Measurements from ENCODE around the gene RIC1.

The RIC1 gene

GRCh38 chr9:5786370-5787127, 157.6 kb downstream of the RIC1 start:
- Histone ChIP-seq H3K4me1 (ENCODE audit: low read depth, poor library complexity, severe bottlenecking) (no peaks in the 10 kb centered on the region), H3K9ac (no peak overlapping the region), H3K27me3 (ENCODE audit: insufficient read depth, low read depth) (no peaks in the 10 kb centered on the region), H3K27ac (no peak overlapping the region), H3K4me3 (IDR thresholded peaks at IDR 0.05; ENCODE audit: insufficient read depth, low read depth, low read length) (no peak overlapping the region), H3K4me2 (no peak overlapping the region), H2AFZ (ENCODE audit: low read depth) (no peak overlapping the region), H3K36me3 (ENCODE audit: insufficient read depth) (peaks cover 7% of the 10 kb centered on the region; the same call in 1 of the 2 replicates), H4K20me1 (ENCODE audit: insufficient read depth) (no peaks in the 10 kb centered on the region), H3K79me2 (ENCODE audit: insufficient read depth, low read depth) (0 out of 2 replicates have a peak, but pooled peaks cover 5% of the 10 kb centered on the region)
- no peak for TF ChIP-seq CTCF (conservative IDR thresholded peaks at IDR 0.05; ENCODE audit: low read depth, low read length)

GRCh38 chr9:5787220-5787619, 158.3 kb downstream of the RIC1 start:
- Histone ChIP-seq H3K36me3 (ENCODE audit: insufficient read depth) (peaks cover 7% of the 10 kb centered on the region; the same call in 1 of the 2 replicates), H3K27ac (no peak overlapping the region), H4K20me1 (ENCODE audit: insufficient read depth) (no peaks in the 10 kb centered on the region), H2AFZ (ENCODE audit: low read depth) (no peak overlapping the region), H3K4me3 (IDR thresholded peaks at IDR 0.05; ENCODE audit: insufficient read depth, low read depth, low read length) (no peak overlapping the region), H3K27me3 (ENCODE audit: insufficient read depth, low read depth) (no peaks in the 10 kb centered on the region), H3K79me2 (ENCODE audit: insufficient read depth, low read depth) (0 out of 2 replicates have a peak, but pooled peaks cover 5% of the 10 kb centered on the region), H3K9ac (no peak overlapping the region), H3K4me1 (ENCODE audit: low read depth, poor library complexity, severe bottlenecking) (no peaks in the 10 kb centered on the region), H3K4me2 (no peak overlapping the region)
- no peak for TF ChIP-seq CTCF (conservative IDR thresholded peaks at IDR 0.05; ENCODE audit: low read depth, low read length)

- no peaks in the 10 kb centered on the region for H4K20me1 ChIP-seq (ENCODE audit: insufficient read depth)
- H3K36me3 ChIP-seq (ENCODE audit: insufficient read depth), result peaks cover 7% of the 10 kb centered on the region; the same call in 1 of the 2 replicates
- no peak overlapping the region for H3K9ac ChIP-seq
- no peak for TF ChIP-seq CTCF (conservative IDR thresholded peaks at IDR 0.05; ENCODE audit: low read depth, low read length)
- H3K4me3 ChIP-seq (IDR thresholded peaks at IDR 0.05; ENCODE audit: insufficient read depth, low read depth, low read length), result no peak overlapping the region
- no peak overlapping the region for H3K4me2 ChIP-seq
- H2AFZ ChIP-seq (ENCODE audit: low read depth), result no peak overlapping the region
- no peak overlapping the region for H3K27ac ChIP-seq
- H3K4me1 ChIP-seq (ENCODE audit: low read depth, poor library complexity, severe bottlenecking), result no peaks in the 10 kb centered on the region
- 0 out of 2 replicates have a peak, but pooled peaks cover 5% of the 10 kb centered on the region for H3K79me2 ChIP-seq (ENCODE audit: insufficient read depth, low read depth)
- no peaks in the 10 kb centered on the region for H3K27me3 ChIP-seq (ENCODE audit: insufficient read depth, low read depth)
Measured at GRCh38 chr9:5787759-5788302, 158.9 kb downstream of the RIC1 start.

- no peak overlapping the region for H2AFZ ChIP-seq (ENCODE audit: low read depth)
- H3K79me2 ChIP-seq (ENCODE audit: insufficient read depth, low read depth), result 0 out of 2 replicates have a peak, but pooled peaks cover 5% of the 10 kb centered on the region
- H3K27me3 ChIP-seq (ENCODE audit: insufficient read depth, low read depth), result no peaks in the 10 kb centered on the region
- H4K20me1 ChIP-seq (ENCODE audit: insufficient read depth), result no peaks in the 10 kb centered on the region
- no peak overlapping the region for H3K4me3 ChIP-seq (IDR thresholded peaks at IDR 0.05; ENCODE audit: insufficient read depth, low read depth, low read length)
- no peak overlapping the region for H3K27ac ChIP-seq
- H3K4me2 ChIP-seq, result no peak overlapping the region
- TF ChIP-seq CTCF (conservative IDR thresholded peaks at IDR 0.05; ENCODE audit: low read depth, low read length), result no peak
- peaks cover 7% of the 10 kb centered on the region; the same call in 1 of the 2 replicates for H3K36me3 ChIP-seq (ENCODE audit: insufficient read depth)
- peaks cover 10% of the 10 kb centered on the region for H3K4me1 ChIP-seq (ENCODE audit: low read depth, poor library complexity, severe bottlenecking)
- H3K9ac ChIP-seq, result no peak overlapping the region
Measured at GRCh38 chr9:5789489-5789888, 160.6 kb downstream of the RIC1 start.

Data from KMS-11 (cell line).